ENCODE measurements around the gene LLPH.

Gene LLPH

GRCh38 chr12:66108386-66108785, 22.2 kb downstream of the LLPH start:
- Histone ChIP-seq H3K27ac (ENCODE audit: poor library complexity, severe bottlenecking) (no peak overlapping the region), H3K4me1 (ENCODE audit: insufficient read depth, poor library complexity, severe bottlenecking) (peaks cover 4% of the 10 kb centered on the region)
- TF ChIP-seq CTCF (IDR thresholded peaks at IDR 0.05; ENCODE audit: poor library complexity, severe bottlenecking) = no peak

GRCh38 chr12:66107451-66107915, 23.1 kb downstream of the LLPH start:
- peak; percentile 56 for DNase-seq (ENCODE audit: low spot score)
- peak; percentile 95 for ATAC-seq (ENCODE audit: low read depth)
- Histone ChIP-seq H3K4me3 (ENCODE audit: severe bottlenecking) (no peak overlapping the region), H3K9me3 (ENCODE audit: severe bottlenecking) (no peaks in the 10 kb centered on the region), H3K27me3 (ENCODE audit: insufficient read depth, poor library complexity, severe bottlenecking) (no peaks in the 10 kb centered on the region), H3K4me1 (ENCODE audit: insufficient read depth, poor library complexity, severe bottlenecking) (peaks cover 4% of the 10 kb centered on the region), H3K27ac (ENCODE audit: poor library complexity, severe bottlenecking) (no peak overlapping the region), H3K36me3 (ENCODE audit: low read depth) (no peaks in the 10 kb centered on the region)
- TF ChIP-seq CTCF (IDR thresholded peaks at IDR 0.05; ENCODE audit: poor library complexity, severe bottlenecking) = peak; percentile 90

More at GRCh38 chr12:66108386-66108785, 22.2 kb downstream of the LLPH start:
- ATAC-seq (ENCODE audit: low read depth) (no peak), DNase-seq (ENCODE audit: low spot score) (no peak)
- Histone ChIP-seq H3K36me3 (ENCODE audit: low read depth) (no peaks in the 10 kb centered on the region), H3K27me3 (ENCODE audit: insufficient read depth, poor library complexity, severe bottlenecking) (no peaks in the 10 kb centered on the region), H3K4me3 (ENCODE audit: severe bottlenecking) (no peak overlapping the region), H3K9me3 (ENCODE audit: severe bottlenecking) (no peaks in the 10 kb centered on the region)

- peaks cover 4% of the 10 kb centered on the region for H3K4me1 ChIP-seq (ENCODE audit: insufficient read depth, poor library complexity, severe bottlenecking)
- TF ChIP-seq CTCF (IDR thresholded peaks at IDR 0.05; ENCODE audit: poor library complexity, severe bottlenecking) = no peak
- no peaks in the 10 kb centered on the region for H3K27me3 ChIP-seq (ENCODE audit: insufficient read depth, poor library complexity, severe bottlenecking)
- H3K36me3 ChIP-seq (ENCODE audit: low read depth) = no peaks in the 10 kb centered on the region
- no peak for DNase-seq (ENCODE audit: low spot score)
- H3K9me3 ChIP-seq (ENCODE audit: severe bottlenecking) = no peaks in the 10 kb centered on the region
- H3K4me3 ChIP-seq (ENCODE audit: severe bottlenecking) = no peak overlapping the region
- ATAC-seq (ENCODE audit: low read depth) = no peak
- no peak overlapping the region for H3K27ac ChIP-seq (ENCODE audit: poor library complexity, severe bottlenecking)
Measured at GRCh38 chr12:66103016-66103913, 27.3 kb downstream of the LLPH start.

- no peak for DNase-seq (ENCODE audit: low spot score)
- Histone ChIP-seq H3K27me3 (ENCODE audit: insufficient read depth, poor library complexity, severe bottlenecking) (no peaks in the 10 kb centered on the region), H3K36me3 (ENCODE audit: low read depth) (no peaks in the 10 kb centered on the region), H3K27ac (ENCODE audit: poor library complexity, severe bottlenecking) (no peak overlapping the region), H3K4me3 (ENCODE audit: severe bottlenecking) (no peak overlapping the region), H3K9me3 (ENCODE audit: severe bottlenecking) (no peaks in the 10 kb centered on the region), H3K4me1 (ENCODE audit: insufficient read depth, poor library complexity, severe bottlenecking) (peaks cover 5% of the 10 kb centered on the region)
- ATAC-seq (ENCODE audit: low read depth) = peak; percentile 48; the same call in 1 of the 3 replicates
- TF ChIP-seq CTCF (IDR thresholded peaks at IDR 0.05; ENCODE audit: poor library complexity, severe bottlenecking) = no peak
Measured at GRCh38 chr12:66092559-66093269, 37.8 kb downstream of the LLPH start.

All from RWPE2 (cell line).